ENCODE measurements around the gene MKI67. TPM values are rescaled to one million over a fixed set of nuclear protein-coding genes. Genes with fewer than 3 reads are reported as not detected.

Gene MKI67
- total RNA-seq, 4 donors from 2014 or later: 14.3 to 50.8 (median 26.1) TPM

DNA sequence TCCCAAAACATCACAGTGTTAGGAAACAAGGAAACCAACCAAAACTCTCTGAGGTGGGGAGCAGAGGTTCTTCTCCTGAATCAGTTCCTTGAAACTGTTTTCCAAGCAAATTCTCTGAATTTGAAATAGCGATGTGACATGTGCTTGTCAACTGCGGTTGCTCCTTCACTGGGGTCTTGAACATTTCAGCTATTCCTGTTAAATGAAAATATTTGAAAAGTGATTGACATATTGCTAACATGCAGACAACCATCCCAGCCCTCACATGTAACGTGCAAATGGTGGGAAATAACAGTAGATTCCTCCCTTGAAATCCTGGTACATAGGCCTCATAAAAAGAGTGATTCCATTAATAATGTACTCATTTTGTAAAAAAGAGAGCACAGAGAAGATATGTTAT, 15.9 kb downstream of the MKI67 start:
- Histone ChIP-seq H3K9me3 (no peaks in the 10 kb centered on the region), H3K4me3 (no peak overlapping the region), H3K27ac (no peak overlapping the region), H3K36me3 (peaks cover 0 to 55% (median 0%) of the 10 kb centered on the region in 3 donors), H3K4me1 (no peaks in the 10 kb centered on the region), H3K27me3 (no peaks in the 10 kb centered on the region)
- DNase-seq: no peak
- intact Hi-C loops (cut with DNase I): no loop called here
- TF ChIP-seq, protein P1, sequence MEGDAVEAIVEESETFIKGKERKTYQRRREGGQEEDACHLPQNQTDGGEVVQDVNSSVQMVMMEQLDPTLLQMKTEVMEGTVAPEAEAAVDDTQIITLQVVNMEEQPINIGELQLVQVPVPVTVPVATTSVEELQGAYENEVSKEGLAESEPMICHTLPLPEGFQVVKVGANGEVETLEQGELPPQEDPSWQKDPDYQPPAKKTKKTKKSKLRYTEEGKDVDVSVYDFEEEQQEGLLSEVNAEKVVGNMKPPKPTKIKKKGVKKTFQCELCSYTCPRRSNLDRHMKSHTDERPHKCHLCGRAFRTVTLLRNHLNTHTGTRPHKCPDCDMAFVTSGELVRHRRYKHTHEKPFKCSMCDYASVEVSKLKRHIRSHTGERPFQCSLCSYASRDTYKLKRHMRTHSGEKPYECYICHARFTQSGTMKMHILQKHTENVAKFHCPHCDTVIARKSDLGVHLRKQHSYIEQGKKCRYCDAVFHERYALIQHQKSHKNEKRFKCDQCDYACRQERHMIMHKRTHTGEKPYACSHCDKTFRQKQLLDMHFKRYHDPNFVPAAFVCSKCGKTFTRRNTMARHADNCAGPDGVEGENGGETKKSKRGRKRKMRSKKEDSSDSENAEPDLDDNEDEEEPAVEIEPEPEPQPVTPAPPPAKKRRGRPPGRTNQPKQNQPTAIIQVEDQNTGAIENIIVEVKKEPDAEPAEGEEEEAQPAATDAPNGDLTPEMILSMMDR (IDR thresholded peaks at IDR 0.05): no peak
- TF ChIP-seq POLR2A (IDR thresholded peaks at IDR 0.05): no peak
- WGBS, 2 donors: 98% methylated on average over 3 of the region's 3 CpGs

DNA sequence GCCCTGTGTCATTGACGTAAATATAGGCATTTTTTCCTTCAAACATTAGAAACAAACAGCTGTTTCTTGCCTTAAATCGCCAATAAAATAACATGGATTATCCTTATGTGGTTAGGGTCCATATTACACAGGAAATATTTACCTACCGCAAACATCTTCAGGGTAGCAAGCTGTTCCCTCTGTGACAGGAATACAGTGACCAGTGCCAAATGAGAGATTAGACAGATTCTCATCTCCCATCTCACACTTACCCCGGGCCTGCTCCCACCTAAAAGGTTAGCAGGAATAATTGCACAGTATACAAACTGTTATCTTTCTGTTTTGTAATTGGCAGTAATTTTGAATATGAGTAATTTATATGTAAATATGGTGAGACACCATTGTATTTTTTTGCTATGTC, 16.5 kb downstream of the MKI67 start:
- DNase-seq: no peak
- TF ChIP-seq, protein P1 (IDR thresholded peaks at IDR 0.05): no peak
- no peak for TF ChIP-seq POLR2A (IDR thresholded peaks at IDR 0.05)
- Histone ChIP-seq H3K4me3 (no peak overlapping the region), H3K9me3 (no peaks in the 10 kb centered on the region), H3K27ac (no peak overlapping the region), H3K4me1 (no peaks in the 10 kb centered on the region), H3K36me3 (peaks cover 0 to 56% (median 0%) of the 10 kb centered on the region in 3 donors), H3K27me3 (no peaks in the 10 kb centered on the region)
- 92 to 95% methylated on average over 4 of the region's 4 CpGs for WGBS, 2 donors
- intact Hi-C loops (cut with DNase I): no loop called here

DNA sequence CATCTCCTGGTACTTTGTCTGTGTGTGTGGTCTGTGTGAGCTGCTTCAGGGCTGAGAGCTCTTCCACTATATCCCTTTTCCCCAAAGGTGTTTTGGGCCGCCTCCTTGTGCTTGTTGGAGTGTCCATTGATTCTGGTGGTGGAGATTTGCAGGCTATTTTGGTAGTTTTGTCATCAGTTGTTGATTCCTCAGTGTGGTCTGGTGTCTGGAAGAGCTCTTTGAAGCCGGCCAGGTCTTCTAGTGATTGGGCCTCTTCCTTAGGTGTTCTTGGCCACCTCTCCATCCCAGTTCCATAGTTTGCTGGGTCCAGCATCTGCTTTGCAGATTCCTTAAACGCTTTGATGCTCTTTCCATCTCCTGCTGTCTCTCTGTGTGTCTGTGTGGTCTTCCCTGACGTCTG, 20.8 kb downstream of the MKI67 start:
- Histone ChIP-seq H3K4me1 (no peaks in the 10 kb centered on the region), H3K4me3 (no peak overlapping the region), H3K9me3 (no peaks in the 10 kb centered on the region), H3K27ac (no peak overlapping the region), H3K27me3 (no peaks in the 10 kb centered on the region), H3K36me3 (peaks cover 0 to 69% (median 0%) of the 10 kb centered on the region in 3 donors)
- intact Hi-C loops (cut with DNase I): no loop called here
- 94 to 95% methylated on average over 4 of the region's 4 CpGs for WGBS, 2 donors
- TF ChIP-seq POLR2A (IDR thresholded peaks at IDR 0.05): no peak
- TF ChIP-seq, protein P1 (IDR thresholded peaks at IDR 0.05): no peak
- DNase-seq: no peak

DNA sequence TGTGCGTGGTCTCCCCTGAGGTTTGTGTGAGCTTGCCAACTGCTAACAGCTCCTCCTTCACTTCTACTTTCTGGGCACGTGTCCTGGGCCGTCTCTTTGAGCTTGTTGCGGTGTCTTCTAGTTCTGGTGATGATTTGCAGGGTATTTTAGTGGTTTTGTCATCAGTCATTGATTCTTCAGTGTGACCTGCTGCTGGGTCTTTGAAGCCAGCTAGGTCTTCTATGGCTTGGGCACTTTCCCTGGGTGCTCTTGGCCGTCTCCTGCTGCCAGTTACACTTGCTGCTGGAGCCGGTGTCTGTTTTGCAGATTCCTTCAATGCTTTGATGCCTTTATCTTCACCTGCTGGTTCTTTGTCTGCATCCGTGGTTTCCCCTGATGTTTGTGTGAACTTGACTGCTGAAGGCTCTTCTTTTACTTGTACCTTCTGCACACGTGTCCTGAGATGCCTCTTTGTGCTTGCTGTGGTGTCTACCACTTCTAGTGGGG, 23.0 kb downstream of the MKI67 start:
- TF ChIP-seq, protein P1 (IDR thresholded peaks at IDR 0.05): no peak
- Histone ChIP-seq H3K9me3 (no peaks in the 10 kb centered on the region), H3K27ac (no peak overlapping the region), H3K4me3 (no peak overlapping the region), H3K27me3 (no peaks in the 10 kb centered on the region), H3K4me1 (no peaks in the 10 kb centered on the region), H3K36me3 (peaks cover 0 to 76% (median 0%) of the 10 kb centered on the region in 3 donors)
- intact Hi-C loops (cut with DNase I): no loop called here
- DNase-seq: no peak
- 79 to 81% methylated on average over 7 to 8 of the region's 8 CpGs for WGBS, 2 donors

DNA sequence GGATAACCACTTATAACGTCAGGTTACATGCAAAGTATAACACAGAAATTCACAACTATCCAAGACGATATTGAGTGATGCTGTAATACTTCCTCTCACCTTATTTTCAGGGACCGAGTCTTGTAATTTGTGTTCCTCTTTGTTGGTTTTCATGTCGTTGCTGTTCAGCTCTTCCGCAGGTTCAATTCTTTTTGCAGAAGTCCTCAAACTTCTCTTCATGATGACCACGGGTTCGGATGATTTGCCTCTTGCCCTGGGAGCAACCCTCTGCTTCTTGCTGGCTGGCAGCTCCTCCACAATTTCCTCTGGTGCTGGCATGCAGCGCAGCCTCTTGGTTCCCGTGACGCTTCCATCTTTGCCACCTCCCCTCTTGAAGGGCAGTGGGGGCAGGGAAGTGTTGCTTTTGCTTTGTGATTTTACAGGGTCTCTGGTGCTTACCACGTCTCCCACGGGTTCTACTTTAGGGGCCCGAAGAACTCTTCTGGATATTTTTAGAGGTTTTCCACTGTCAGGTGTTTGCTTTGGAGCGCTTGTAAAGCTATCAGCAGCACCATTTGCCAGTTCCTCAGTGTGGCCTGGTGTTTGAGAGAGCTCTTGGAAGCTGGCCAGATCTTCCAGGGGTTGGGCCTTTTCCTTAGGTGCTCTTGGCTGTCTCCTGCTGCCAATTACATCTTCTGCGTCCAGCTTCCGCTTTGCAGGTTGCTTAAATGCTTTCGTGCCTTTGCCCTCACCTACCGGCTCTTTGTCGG, 23.6 kb downstream of the MKI67 start:
- intact Hi-C loops (cut with DNase I): no loop called here
- WGBS, 2 donors: 80 to 86% methylated on average over 19 of the region's 19 CpGs
- Histone ChIP-seq H3K27me3 (no peaks in the 10 kb centered on the region), H3K4me3 (no peak overlapping the region), H3K4me1 (no peaks in the 10 kb centered on the region), H3K27ac (no peak overlapping the region), H3K36me3 (peaks cover 0 to 75% (median 0%) of the 10 kb centered on the region in 3 donors), H3K9me3 (no peaks in the 10 kb centered on the region)
- TF ChIP-seq, protein P1 (IDR thresholded peaks at IDR 0.05): no peak
- no peak for TF ChIP-seq POLR2A (IDR thresholded peaks at IDR 0.05)
- no peak for DNase-seq
